Measurements from ENCODE around the gene ACSS2. TPM values are rescaled to one million over a fixed set of nuclear protein-coding genes. Genes with fewer than 3 reads are reported as not detected.

The ACSS2 gene
- total RNA-seq, 4 donors from 2014 or later: 58.9 to 114 (median 85.3) TPM

GRCh38 chr20:34945315-34946077, 69.1 kb downstream of the ACSS2 start:
- H3K27ac ChIP-seq: no peak overlapping the region
- H3K36me3 ChIP-seq: peaks cover 62% of the 10 kb centered on the region
- 70% methylated on average over 7 of the region's 7 CpGs for WGBS
- H3K27me3 ChIP-seq: no peaks in the 10 kb centered on the region
- TF ChIP-seq CTCF (IDR thresholded peaks at IDR 0.05): no peak
- TF ChIP-seq POLR2A (IDR thresholded peaks at IDR 0.05): no peak
- H3K9me3 ChIP-seq: no peaks in the 10 kb centered on the region
- DNase-seq (ENCODE audit: low spot score in 2 of 2): no peak
- no peak overlapping the region for H3K4me3 ChIP-seq
- H3K4me1 ChIP-seq: peaks cover 8% of the 10 kb centered on the region

- TF ChIP-seq POLR2A (IDR thresholded peaks at IDR 0.05): no peak
- TF ChIP-seq EP300 (IDR thresholded peaks at IDR 0.05): no peak
- no peak for TF ChIP-seq POLR2AphosphoS5 (IDR thresholded peaks at IDR 0.05)
- TF ChIP-seq CTCF (IDR thresholded peaks at IDR 0.05): no peak
- H3K27ac ChIP-seq: no peak overlapping the region
- peaks cover 11% of the 10 kb centered on the region for H3K4me1 ChIP-seq
- DNase-seq (ENCODE audit: low spot score in 2 of 2): no peak
- no peaks in the 10 kb centered on the region for H3K9me3 ChIP-seq
- H3K4me3 ChIP-seq: no peak overlapping the region
- H3K36me3 ChIP-seq: peaks cover 51% of the 10 kb centered on the region
- 97% methylated on average over 3 of the region's 3 CpGs for WGBS
- no peaks in the 10 kb centered on the region for H3K27me3 ChIP-seq
These were observed 70.2 kb downstream of the ACSS2 start for GRCh38 chr20:34946661-34947060.

GRCh38 chr20:34947336-34947735, 70.9 kb downstream of the ACSS2 start:
- DNase-seq (ENCODE audit: low spot score in 2 of 2): no peak
- no peak for TF ChIP-seq CTCF (IDR thresholded peaks at IDR 0.05)
- TF ChIP-seq EP300 (IDR thresholded peaks at IDR 0.05): no peak
- no peak for TF ChIP-seq POLR2AphosphoS5 (IDR thresholded peaks at IDR 0.05)
- no peak for TF ChIP-seq POLR2A (IDR thresholded peaks at IDR 0.05)
- Histone ChIP-seq H3K4me1 (peaks cover 11% of the 10 kb centered on the region), H3K4me3 (no peak overlapping the region), H3K36me3 (peaks cover 44% of the 10 kb centered on the region), H3K27me3 (no peaks in the 10 kb centered on the region), H3K9me3 (no peaks in the 10 kb centered on the region), H3K27ac (no peak overlapping the region)

GRCh38 chr20:34948030-34948429, 71.6 kb downstream of the ACSS2 start:
- Histone ChIP-seq H3K36me3 (peaks cover 37% of the 10 kb centered on the region), H3K4me3 (no peak overlapping the region), H3K9me3 (no peaks in the 10 kb centered on the region), H3K27ac (no peak overlapping the region), H3K27me3 (no peaks in the 10 kb centered on the region), H3K4me1 (peaks cover 11% of the 10 kb centered on the region)
- no peak for TF ChIP-seq CTCF (IDR thresholded peaks at IDR 0.05)
- no peak for TF ChIP-seq POLR2AphosphoS5 (IDR thresholded peaks at IDR 0.05)
- no peak for TF ChIP-seq POLR2A (IDR thresholded peaks at IDR 0.05)
- TF ChIP-seq EP300 (IDR thresholded peaks at IDR 0.05): no peak
- no peak for DNase-seq (ENCODE audit: low spot score in 2 of 2)

GRCh38 chr20:34949120-34949519, 72.7 kb downstream of the ACSS2 start:
- TF ChIP-seq POLR2A (IDR thresholded peaks at IDR 0.05) (no peak), EP300 (IDR thresholded peaks at IDR 0.05) (no peak), CTCF (IDR thresholded peaks at IDR 0.05) (no peak), POLR2AphosphoS5 (IDR thresholded peaks at IDR 0.05) (no peak)
- H3K27ac ChIP-seq: no peak overlapping the region
- DNase-seq (ENCODE audit: low spot score in 2 of 2): no peak
- H3K9me3 ChIP-seq: no peaks in the 10 kb centered on the region
- no peak overlapping the region for H3K4me3 ChIP-seq
- WGBS: 94% methylated on average over 6 of the region's 6 CpGs
- H3K27me3 ChIP-seq: no peaks in the 10 kb centered on the region
- peaks cover 26% of the 10 kb centered on the region for H3K36me3 ChIP-seq
- H3K4me1 ChIP-seq: peaks cover 12% of the 10 kb centered on the region
